ENCODE data around the gene POU5F1. TPM values are rescaled to one million over a fixed set of nuclear protein-coding genes. Genes with fewer than 3 reads are reported as not detected.

The POU5F1 gene
- total RNA-seq, 1 experiment from 2014 or later = not detected

GRCh38 chr6:31163922-31164321, 6.6 kb downstream of the POU5F1 start:
- ChIA-PET CTCF (no interaction called here), POLR2A (ENCODE audit: unreplicated experiment) (no interaction called here)
- H4K20me1 ChIP-seq (ENCODE audit: low read length) = no peaks in the 10 kb centered on the region
- no TSS peak for BruUV-seq (replicated peaks)
- H3K9me3 ChIP-seq (ENCODE audit: low read length) = no peaks in the 10 kb centered on the region
- TF ChIP-seq EZH2phosphoT487 (IDR thresholded peaks at IDR 0.05; ENCODE audit: borderline replicate concordance, low read length) (no peak), EZH2 (IDR thresholded peaks at IDR 0.05; ENCODE audit: low read length, unreplicated experiment) (no peak), CTCF (conservative IDR thresholded peaks at IDR 0.05; ENCODE audit: low read depth, low read length) (no peak)
- intact Hi-C loops (cut with micrococcal nuclease) = no loop called here
- no peak overlapping the region for H3K27ac ChIP-seq (ENCODE audit: low read length)
- no peak for ATAC-seq
- no peak for DNase-seq
- H3K9ac ChIP-seq (ENCODE audit: low read length) = no peak overlapping the region
- H3F3A ChIP-seq (ENCODE audit: low read length, unreplicated experiment) = no peaks in the 10 kb centered on the region
- H3K79me2 ChIP-seq (ENCODE audit: low read length) = peaks cover 22% of the 10 kb centered on the region
- H3K4me2 ChIP-seq (ENCODE audit: low read length) = no peak overlapping the region
- H3K4me3 ChIP-seq (ENCODE audit: low read length) = no peak overlapping the region
- no peaks in the 10 kb centered on the region for H3K9me2 ChIP-seq (replicated peaks; ENCODE audit: low read length)
- no peaks in the 10 kb centered on the region for H3K27me3 ChIP-seq (ENCODE audit: low read length)
- H2AFZ ChIP-seq (ENCODE audit: low read length) = no peak overlapping the region
- H3K4me1 ChIP-seq (ENCODE audit: insufficient read depth, low read length) = peaks cover 10% of the 10 kb centered on the region
- peaks cover 12% of the 10 kb centered on the region; the same call in 1 of the 2 replicates for H3K36me3 ChIP-seq (ENCODE audit: low read depth, low read length)

- intact Hi-C loops (cut with micrococcal nuclease) = no loop called here
- Histone ChIP-seq H3K27me3 (ENCODE audit: low read length) (no peaks in the 10 kb centered on the region), H3K4me3 (ENCODE audit: low read length) (no peak overlapping the region), H3K4me1 (ENCODE audit: insufficient read depth, low read length) (peaks cover 10% of the 10 kb centered on the region), H3K36me3 (ENCODE audit: low read depth, low read length) (peaks cover 12% of the 10 kb centered on the region; the same call in 1 of the 2 replicates), H3K4me2 (ENCODE audit: low read length) (no peak overlapping the region), H3K9me3 (ENCODE audit: low read length) (no peaks in the 10 kb centered on the region), H4K20me1 (ENCODE audit: low read length) (no peaks in the 10 kb centered on the region), H3K27ac (ENCODE audit: low read length) (no peak overlapping the region), H3K9ac (ENCODE audit: low read length) (no peak overlapping the region), H3K79me2 (ENCODE audit: low read length) (peaks cover 27% of the 10 kb centered on the region), H3F3A (ENCODE audit: low read length, unreplicated experiment) (no peaks in the 10 kb centered on the region), H2AFZ (ENCODE audit: low read length) (no peak overlapping the region), H3K9me2 (replicated peaks; ENCODE audit: low read length) (no peaks in the 10 kb centered on the region)
- POLR2A ChIA-PET (ENCODE audit: unreplicated experiment) = no interaction called here
- ATAC-seq (no peak), DNase-seq (no peak)
- BruUV-seq (replicated peaks) = no TSS peak
- CTCF ChIA-PET = no interaction called here
- TF ChIP-seq CTCF (conservative IDR thresholded peaks at IDR 0.05; ENCODE audit: low read depth, low read length) (no peak), EZH2phosphoT487 (IDR thresholded peaks at IDR 0.05; ENCODE audit: borderline replicate concordance, low read length) (no peak)
Observed at GRCh38 chr6:31162463-31163165, 7.9 kb downstream of the POU5F1 start.
